ENCODE results near the gene SALL2.

- TF ChIP-seq CTCF (IDR thresholded peaks at IDR 0.05) (no peak), SP1 (CRISPR knock-in tag; conservative IDR thresholded peaks at IDR 0.05) (no peak), AFF4 (CRISPR knock-in tag; IDR thresholded peaks at IDR 0.05; ENCODE audit: borderline replicate concordance) (no peak), FOXP4 (CRISPR knock-in tag; IDR thresholded peaks at IDR 0.05) (0 out of 2 replicates have a peak, but pooled peaks have one; percentile 20), TEAD4 (CRISPR knock-in tag; IDR thresholded peaks at IDR 0.05) (no peak), ETV6 (CRISPR knock-in tag; IDR thresholded peaks at IDR 0.05) (no peak), ARID4B (CRISPR knock-in tag; IDR thresholded peaks at IDR 0.05; ENCODE audit: borderline replicate concordance) (no peak), MAX (CRISPR knock-in tag; IDR thresholded peaks at IDR 0.05) (no peak), ATF3 (CRISPR knock-in tag; conservative IDR thresholded peaks at IDR 0.05) (no peak), IRF1 (CRISPR knock-in tag; IDR thresholded peaks at IDR 0.05) (no peak), USF1 (CRISPR knock-in tag; IDR thresholded peaks at IDR 0.05) (no peak)
Observed at GRCh38 chr14:21523203-21523602, 2.9 kb downstream of the SALL2 start.
